Activated CD4-positive, alpha-beta memory T cell treated with anti-CD3 and anti-CD28 coated beads for 36 hours (primary cell): Measurements from ENCODE around the gene NEMP1. TPM values are rescaled to one million over a fixed set of nuclear protein-coding genes. Genes with fewer than 3 reads are reported as not detected.
A peak's percentile ranks its signal among the peaks of the same experiment; 100 is the strongest.

ENCODE experiments used
- CTCF ChIA-PET: fragments of 350-600 bp; sonication (Branson Sonifier 250); formaldehyde crosslinking; loops from one replicate; lab custom pipeline; 2021; ENCODE audit warnings: antibody characterized with exemption, inconsistent platforms; lab: Charles Lee
- POLR2A ChIA-PET: fragments of 350-600 bp; sonication (Branson Sonifier 250); formaldehyde crosslinking; loops from one replicate; lab custom pipeline; 2021; ENCODE audit warnings: antibody characterized with exemption; lab: Charles Lee
- DNase-seq: peaks from one replicate; pipeline ENCODE4 v3.0.0-alpha.2; 2020
- H3K27ac Mint-ChIP-seq: one replicate; pipeline ENCODE4 v1.8.0; 2021; ENCODE audit warnings: mixed read lengths
- H3K27me3 Mint-ChIP-seq: one replicate; pipeline ENCODE4 v1.8.0; 2021; ENCODE audit warnings: mixed read lengths
- H3K36me3 Mint-ChIP-seq: one replicate; pipeline ENCODE4 v1.8.0; 2021; ENCODE audit warnings: mixed read lengths
- H3K4me1 Mint-ChIP-seq: one replicate; pipeline ENCODE4 v1.8.0; 2021; ENCODE audit warnings: low read depth, mixed read lengths
- H3K4me3 Mint-ChIP-seq: one replicate; pipeline ENCODE4 v1.8.0; 2021; ENCODE audit warnings: mild to moderate bottlenecking, mixed read lengths
- H3K9me3 Mint-ChIP-seq: one replicate; pipeline ENCODE4 v1.8.0; 2021; ENCODE audit warnings: mixed read lengths
- intact Hi-C: fragments of 100-400 bp; cut with micrococcal nuclease; formaldehyde crosslinking; loops from one replicate; pipeline ENCODE4 v1.15.1; 2023
- total RNA-seq, 2 experiments: library from RNA; stranded (reverse); gene quantifications; one replicate each; pipeline ENCODE4 v1.2.3, GENCODE V29; 2021

Gene NEMP1
- total RNA-seq, 2 experiments from 2014 or later = 70.6 to 73.5 TPM

- Mint-ChIP-seq H3K36me3 (peaks cover 39% of the 10 kb centered on the region), H3K27me3 (no peaks in the 10 kb centered on the region), H3K9me3 (no peaks in the 10 kb centered on the region), H3K4me3 (peak overlapping the region; percentile 91), H3K4me1 (peaks cover 65% of the 10 kb centered on the region), H3K27ac (peak overlapping the region; percentile 84)
- intact Hi-C loops = loop anchor here (5.0 kb wide), 2 partner anchors 138 to 452 kb away; partner anchors contain the start of gene SHMT2
- peak; percentile 58 for DNase-seq
- POLR2A ChIA-PET = interaction anchor here (0.7 to 6.7 kb wide), 5 partner anchors 10 to 21 kb away, joined by 3 to 52 read pairs (median 6); partner anchors contain the start of genes NEMP1 and STAT6
- CTCF ChIA-PET = interaction anchor here (1.0 to 14.4 kb wide), 6 partner anchors 15 to 87 kb away, joined by 4 to 251 read pairs (median 31); partner anchors contain the start of genes NEMP1 and STAT6
These were observed 11.0 kb upstream of the NEMP1 start for GRCh38 chr12:57089271-57090245.

- Mint-ChIP-seq H3K36me3 (peaks cover 36% of the 10 kb centered on the region), H3K9me3 (no peaks in the 10 kb centered on the region), H3K4me3 (peak within 1 kb of the TSS; percentile 91), H3K4me1 (peaks cover 60% of the 10 kb centered on the region), H3K27me3 (no peaks in the 10 kb centered on the region), H3K27ac (peak within 1 kb of the TSS; percentile 95)
- DNase-seq = peak; percentile 92
- intact Hi-C loops = loop anchor here (1.0 to 5.0 kb wide), 3 partner anchors 24 to 451 kb away; partner anchors contain the start of gene SHMT2
- POLR2A ChIA-PET = interaction anchor here (0.6 to 6.7 kb wide), 9 partner anchors 8 to 403 kb away, joined by 3 to 52 read pairs (median 4); partner anchors contain the start of genes NEMP1 and STAT6
- CTCF ChIA-PET = interaction anchor here (1.0 to 14.4 kb wide), 3 partner anchors 14 to 36 kb away, joined by 3 to 251 read pairs (median 25); partner anchors contain the start of genes NEMP1 and STAT6
These were observed 10.0 kb upstream of the NEMP1 start, which contains the start of gene NAB2 for GRCh38 chr12:57088354-57089270. Gene NAB2, plus strand, starts transcription at chr12:57089114. Its CDS starts 158 bp downstream, at chr12:57089272.

DNA sequence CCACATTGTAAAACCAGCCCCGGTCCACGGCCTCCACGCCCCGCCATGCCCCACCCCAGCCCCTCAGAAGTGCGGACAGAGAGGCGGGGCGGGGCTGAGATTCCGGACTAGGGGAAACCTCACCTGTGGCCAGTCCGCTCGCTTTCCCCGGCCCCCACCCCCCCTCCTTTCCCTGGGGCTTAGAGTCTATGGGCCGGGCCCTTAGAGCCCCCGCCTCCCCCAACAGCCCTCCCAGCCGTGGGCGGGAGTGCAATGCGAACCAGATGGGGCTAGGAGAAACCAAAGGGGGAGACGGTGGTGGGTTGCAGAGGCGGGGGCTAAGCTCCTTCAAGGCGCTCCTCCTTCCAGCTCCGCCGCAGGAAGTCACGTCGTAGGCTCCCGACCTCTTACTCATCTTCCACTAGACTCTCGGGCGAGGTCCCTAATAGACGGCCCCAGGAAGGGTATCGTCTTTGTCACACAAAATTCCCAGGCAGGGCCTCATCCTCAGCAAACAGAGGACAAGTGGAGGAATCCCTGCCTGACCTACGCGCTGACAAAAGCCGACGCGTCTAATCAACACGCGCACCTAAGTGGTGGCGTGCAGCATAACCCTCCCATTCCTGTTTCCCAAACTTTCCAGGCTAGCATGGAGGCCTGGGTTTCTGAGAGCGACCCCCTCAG is 9.2 kb upstream of the NEMP1 start:
- H3K36me3 Mint-ChIP-seq = peaks cover 29% of the 10 kb centered on the region
- H3K4me3 Mint-ChIP-seq = peak overlapping the region; percentile 89
- ChIA-PET POLR2A (interaction anchor here (0.6 to 6.7 kb wide), 9 partner anchors 9 to 403 kb away, joined by 3 to 52 read pairs (median 4); partner anchors contain the start of genes NEMP1 and STAT6), CTCF (interaction anchor here (0.6 to 14.4 kb wide), 5 partner anchors 10 to 155 kb away, joined by 3 to 251 read pairs (median 4); partner anchors contain the start of genes NEMP1 and STAT6)
- peak overlapping the region; percentile 95 for H3K27ac Mint-ChIP-seq
- no peaks in the 10 kb centered on the region for H3K9me3 Mint-ChIP-seq
- peaks cover 57% of the 10 kb centered on the region for H3K4me1 Mint-ChIP-seq
- intact Hi-C loops = loop anchor here (1.0 to 5.0 kb wide), 6 partner anchors 9 to 451 kb away; partner anchors contain the start of genes PTGES3, SHMT2 and STAT6
- peak; percentile 89 for DNase-seq
- H3K27me3 Mint-ChIP-seq = no peaks in the 10 kb centered on the region

GRCh38 chr12:57087010-57087690 is 8.6 kb upstream of the NEMP1 start:
- H3K27me3 Mint-ChIP-seq = no peaks in the 10 kb centered on the region
- intact Hi-C loops = loop anchor here (1.0 to 5.0 kb wide), 5 partner anchors 8 to 450 kb away; partner anchors contain the start of genes PTGES3, SHMT2 and STAT6
- peak overlapping the region; percentile 98 for H3K27ac Mint-ChIP-seq
- POLR2A ChIA-PET = interaction anchor here (0.6 to 6.7 kb wide), 8 partner anchors 9 to 727 kb away, joined by 4 to 52 read pairs (median 5); partner anchors contain the start of genes NEMP1, STAT2 and STAT6
- CTCF ChIA-PET = interaction anchor here (0.6 to 14.4 kb wide), 5 partner anchors 11 to 156 kb away, joined by 3 to 251 read pairs (median 4); partner anchors contain the start of genes NEMP1 and STAT6
- peaks cover 51% of the 10 kb centered on the region for H3K4me1 Mint-ChIP-seq
- H3K4me3 Mint-ChIP-seq = peak overlapping the region; percentile 89
- no peaks in the 10 kb centered on the region for H3K9me3 Mint-ChIP-seq
- peak; percentile 95 for DNase-seq
- H3K36me3 Mint-ChIP-seq = peaks cover 24% of the 10 kb centered on the region

DNA sequence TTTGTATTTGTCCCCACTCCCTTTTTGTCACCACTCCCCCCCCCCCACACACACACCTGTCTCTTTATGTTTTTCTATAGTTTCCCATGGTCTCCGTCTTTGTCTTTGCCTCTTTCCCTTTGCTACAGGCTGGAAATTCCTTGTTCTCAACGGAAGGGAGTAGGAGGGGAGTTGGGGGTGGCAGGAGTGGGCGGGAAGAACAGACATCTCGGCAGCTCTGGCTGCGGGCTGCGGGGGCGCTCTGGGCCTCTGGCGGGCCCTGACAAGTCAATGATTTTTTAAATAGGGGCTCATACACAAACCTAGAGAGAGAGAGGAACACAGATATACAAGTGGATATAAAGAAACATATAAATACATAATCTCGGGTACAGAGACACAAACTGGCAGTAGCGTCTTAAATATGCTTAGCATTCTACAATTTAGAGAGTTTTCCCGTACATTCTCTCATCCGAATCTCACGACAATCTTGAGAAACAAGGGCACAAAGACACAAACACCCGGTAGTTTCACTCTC is 8.0 kb upstream of the NEMP1 start:
- H3K4me3 Mint-ChIP-seq = peak overlapping the region; percentile 83
- intact Hi-C loops = loop anchor here (1.0 to 5.0 kb wide), 5 partner anchors 7 to 449 kb away; partner anchors contain the start of genes PTGES3, SHMT2 and STAT6
- H3K27ac Mint-ChIP-seq = peak overlapping the region; percentile 98
- H3K36me3 Mint-ChIP-seq = peaks cover 18% of the 10 kb centered on the region
- peak; percentile 60 for DNase-seq
- H3K27me3 Mint-ChIP-seq = no peaks in the 10 kb centered on the region
- H3K9me3 Mint-ChIP-seq = no peaks in the 10 kb centered on the region
- peaks cover 45% of the 10 kb centered on the region for H3K4me1 Mint-ChIP-seq
- ChIA-PET POLR2A (interaction anchor here (1.0 to 6.7 kb wide), 4 partner anchors 8 to 726 kb away, joined by 4 to 52 read pairs (median 24); partner anchors contain the start of genes NEMP1, STAT2 and STAT6), CTCF (interaction anchor here (1.5 to 14.4 kb wide), 3 partner anchors 12 to 156 kb away, joined by 3 to 251 read pairs (median 25); partner anchors contain the start of genes NEMP1 and STAT6)

DNA sequence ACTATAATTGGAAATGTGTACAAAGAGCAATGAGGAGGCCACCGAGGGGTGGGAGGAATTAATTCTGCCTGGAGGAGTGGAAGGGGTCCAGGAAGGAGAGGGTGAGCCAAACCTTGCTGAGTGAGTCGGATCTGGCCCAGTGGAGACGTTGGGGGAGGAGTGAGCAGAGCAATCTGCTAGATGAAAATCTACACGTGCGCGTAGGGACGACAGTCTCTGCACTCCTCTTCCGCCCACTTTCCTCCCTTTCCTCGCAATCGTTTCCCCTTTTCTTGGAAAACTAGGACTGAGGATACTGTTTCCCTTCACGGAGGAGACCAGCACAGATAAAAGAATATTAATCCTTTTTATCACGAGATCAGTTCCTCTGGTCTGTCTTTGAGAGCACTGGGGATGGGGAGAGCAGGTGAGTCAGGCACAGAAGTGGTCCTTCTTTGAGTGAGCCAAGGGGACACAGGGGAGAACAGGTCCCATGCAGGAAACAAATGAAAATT is 7.5 kb upstream of the NEMP1 start:
- peak overlapping the region; percentile 98 for H3K27ac Mint-ChIP-seq
- H3K36me3 Mint-ChIP-seq = peaks cover 14% of the 10 kb centered on the region
- H3K4me3 Mint-ChIP-seq = peak overlapping the region; percentile 83
- ChIA-PET CTCF (interaction anchor here (2.6 to 14.4 kb wide), 3 partner anchors 11 to 26 kb away, joined by 11 to 251 read pairs (median 25); partner anchors contain the start of genes NEMP1 and STAT6), POLR2A (interaction anchor here (1.4 to 5.0 kb wide), 2 partner anchors 17 to 25 kb away, joined by 5 to 43 read pairs; partner anchors contain the start of gene STAT6)
- peak; percentile 61 for DNase-seq
- intact Hi-C loops = loop anchor here (2.0 to 5.0 kb wide), 3 partner anchors 141 to 449 kb away; partner anchors contain the start of genes PTGES3 and SHMT2
- H3K27me3 Mint-ChIP-seq = no peaks in the 10 kb centered on the region
- H3K4me1 Mint-ChIP-seq = peaks cover 41% of the 10 kb centered on the region
- H3K9me3 Mint-ChIP-seq = no peaks in the 10 kb centered on the region

DNA sequence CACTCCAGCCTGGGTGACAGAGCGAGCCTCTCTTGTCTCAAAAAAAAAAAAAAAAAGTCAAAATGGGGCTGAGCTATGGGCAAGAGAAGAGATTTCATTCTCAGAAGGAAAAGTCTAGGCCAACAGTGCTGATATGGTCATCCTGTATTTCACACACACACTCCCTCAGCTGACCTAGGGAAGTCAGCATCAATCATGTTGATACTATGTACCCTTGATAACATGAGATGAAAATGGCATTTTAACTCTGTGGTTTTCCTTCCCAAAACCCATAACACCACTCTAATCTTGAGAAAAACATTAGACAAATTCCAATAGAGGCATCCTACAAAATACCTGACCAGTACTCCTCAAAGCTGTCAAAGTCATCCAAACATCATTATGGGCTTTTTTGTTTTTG is 2.3 kb upstream of the NEMP1 start:
- peaks cover 16% of the 10 kb centered on the region for H3K36me3 Mint-ChIP-seq
- no peaks in the 10 kb centered on the region for H3K27me3 Mint-ChIP-seq
- intact Hi-C loops = no loop called here
- no peak overlapping the region for H3K4me3 Mint-ChIP-seq
- ChIA-PET POLR2A (interaction anchor here (3.4 kb wide), 1 partner anchor 30 kb away, joined by 41 read pairs; the partner anchor contains the start of gene STAT6), CTCF (interaction anchor here (1.3 to 15.6 kb wide), 4 partner anchors 12 to 31 kb away, joined by 7 to 251 read pairs (median 34); partner anchors contain the start of gene NAB2)
- no peaks in the 10 kb centered on the region for H3K9me3 Mint-ChIP-seq
- no peak for DNase-seq
- H3K4me1 Mint-ChIP-seq = peaks cover 43% of the 10 kb centered on the region
- peak overlapping the region; percentile 51 for H3K27ac Mint-ChIP-seq

DNA sequence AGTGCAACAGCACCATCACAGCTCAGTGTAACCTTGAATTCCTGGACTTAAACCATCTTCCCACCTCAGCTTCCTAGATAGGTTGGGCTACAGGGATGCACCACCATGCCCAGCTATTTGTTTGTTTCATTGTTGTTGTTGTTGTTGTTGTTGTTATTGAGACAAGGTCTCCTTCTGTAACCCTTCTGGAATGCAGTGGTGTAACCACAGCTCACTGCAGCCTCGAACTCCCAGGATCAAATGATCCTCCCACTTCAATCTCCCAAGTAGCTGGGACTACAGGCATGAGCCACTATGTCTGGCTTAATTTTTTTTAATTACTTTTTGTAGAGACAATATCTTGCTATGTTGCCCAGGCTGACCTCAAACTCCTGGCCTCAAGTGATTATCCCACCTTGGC is 1.2 kb upstream of the NEMP1 start:
- CTCF ChIA-PET = interaction anchor here (0.7 to 15.6 kb wide), 11 partner anchors 11 to 159 kb away, joined by 3 to 261 read pairs (median 5); partner anchors contain the start of genes NAB2 and STAT6
- Mint-ChIP-seq H3K9me3 (no peaks in the 10 kb centered on the region), H3K36me3 (peaks cover 16% of the 10 kb centered on the region), H3K4me3 (no peak overlapping the region), H3K4me1 (peaks cover 33% of the 10 kb centered on the region), H3K27ac (peak overlapping the region; percentile 97), H3K27me3 (no peaks in the 10 kb centered on the region)
- POLR2A ChIA-PET = interaction anchor here (1.4 to 4.1 kb wide), 4 partner anchors 10 to 31 kb away, joined by 4 to 52 read pairs (median 28); partner anchors contain the start of genes NAB2 and STAT6
- DNase-seq = no peak
- intact Hi-C loops = loop anchor here (1.0 to 10.0 kb wide), 5 partner anchors 7 to 675 kb away; partner anchors contain the start of genes CDK4, MARCHF9, MBD6 and PTGES3
